K562 (cell line): ENCODE data around the gene FOXN1. TPM values are rescaled to one million over a fixed set of nuclear protein-coding genes. Genes with fewer than 3 reads are reported as not detected.

Experiments used
- ATAC-seq: fragments of 200-7000 bp; cut with Tn5 transposase; 3 replicates; pipeline ENCODE4 v1.9.1; 2020; ENCODE audit warnings: moderate library complexity
- BruUV-seq: library from RNA; stranded (reverse); fragments of 400-500 nt; replicated peaks from 2 replicates; lab custom pipeline; 2021; lab: Mats Ljungman, UMichigan
- CTCF ChIA-PET: fragments of 300-600 bp; formaldehyde crosslinking; extraction: SDS; loops from one replicate; lab custom pipeline; 2021; ENCODE audit warnings: low intra/inter-chr PET ratio; lab: Yijun Ruan, JAX
- POLR2A ChIA-PET: fragments of 300-600, 350-650 bp; sonication (Branson Sonifier 250); formaldehyde crosslinking; extraction: SDS; loops from one replicate; lab custom pipeline; 2021; ENCODE audit warnings: antibody characterized with exemption, inconsistent platforms; lab: Yijun Ruan, JAX
- DNase-seq, 4 experiments: peaks; one replicate each; pipeline versions ENCODE4 v3.0.0 to v3.0.0-alpha.2; 2011 to 2018; ENCODE audit warnings: low spot score in 3 of 4, mixed read lengths in 3 of 4; ENCODE audit errors: extremely low read depth in 1 of 4
- FAIRE-seq: peaks from 2 replicates; lab custom pipeline; 2011; peaks lifted over from hg19 to GRCh38; lab: Jason Lieb, UNC
- H2AFZ ChIP-seq: 2 replicates; pipeline ENCODE4 v1.6.0; 2011; ENCODE audit warnings: low read depth, low read length, control low read depth, inconsistent platforms
- H3K27ac ChIP-seq: fragments of 200-600 bp; 3 replicates; pipeline ENCODE4 v1.8.0; 2011; ENCODE audit warnings: low read depth, mild to moderate bottlenecking, control low read depth, inconsistent platforms, low read length, moderate library complexity, mixed read lengths; ENCODE audit errors: extremely low read depth
- H3K27me3 ChIP-seq, 2 experiments: fragments of 300-600 bp in 1 of 2; 2 replicates in 1 of 2; 3 replicates in 1 of 2; pipeline versions ENCODE4 v1.6.0 to v1.8.0; 2011; ENCODE audit warnings: inconsistent platforms in 2 of 2, low read length in 2 of 2, mild to moderate bottlenecking in 1 of 2, mixed read lengths in 1 of 2, moderate library complexity in 1 of 2; ENCODE audit not compliant: control insufficient read depth in 2 of 2, insufficient read depth in 2 of 2
- H3K36me3 ChIP-seq: fragments of 300-600 bp; 3 replicates; pipeline ENCODE4 v1.8.0; 2011; ENCODE audit warnings: mild to moderate bottlenecking, low read length, inconsistent platforms; ENCODE audit not compliant: control insufficient read depth, insufficient read depth
- H3K4me1 ChIP-seq, 2 experiments: fragments of 200-600 bp in 1 of 2; replicated peaks in 1 of 2; 2 replicates in 1 of 2; 3 replicates in 1 of 2; pipeline versions ENCODE4 v1.5.1 to v1.8.0; 2011; ENCODE audit warnings: inconsistent platforms in 2 of 2, low read length in 2 of 2, mild to moderate bottlenecking in 1 of 2, mixed read lengths in 1 of 2, moderate library complexity in 1 of 2; ENCODE audit not compliant: control insufficient read depth in 2 of 2, insufficient read depth in 2 of 2
- H3K4me2 ChIP-seq: 2 replicates; pipeline ENCODE4 v1.6.1; 2011; ENCODE audit warnings: low read length, control low read depth, inconsistent platforms, mixed read lengths; ENCODE audit not compliant: insufficient read depth
- H3K4me3 ChIP-seq: fragments of 200-600 bp; sonication (generic), shearing (Covaris generic); 2 replicates; pipeline ENCODE4 v1.5.1; 2016; ENCODE audit warnings: control low read depth, inconsistent platforms
- H3K79me2 ChIP-seq: fragments of 200-600 bp; 3 replicates; pipeline ENCODE4 v1.8.0; 2011; ENCODE audit warnings: low read length, inconsistent platforms; ENCODE audit not compliant: control insufficient read depth, insufficient read depth
- H3K9ac ChIP-seq, 2 experiments: 2 replicates each; pipeline versions ENCODE4 v1.6.0 to v1.6.1; 2011; ENCODE audit warnings: low read depth in 2 of 2, low read length in 2 of 2, control low read depth in 1 of 2, inconsistent platforms in 1 of 2, mild to moderate bottlenecking in 1 of 2, mixed read lengths in 1 of 2; ENCODE audit not compliant: insufficient read depth in 1 of 2
- H3K9me1 ChIP-seq: one replicate; pipeline ENCODE4 v1.6.0; 2011; ENCODE audit warnings: inconsistent platforms, mild to moderate bottlenecking, low read length, moderate library complexity; ENCODE audit not compliant: control insufficient read depth, insufficient read depth
- H3K9me3 ChIP-seq: replicated peaks from 2 replicates; pipeline ENCODE4 v1.5.1; 2011; ENCODE audit warnings: low read depth, low read length, inconsistent platforms; ENCODE audit not compliant: control insufficient read depth, insufficient read depth
- H4K20me1 ChIP-seq: replicated peaks from 2 replicates; pipeline ENCODE4 v1.6.1; 2011; ENCODE audit warnings: low read length, inconsistent platforms, mixed read lengths; ENCODE audit not compliant: control insufficient read depth, insufficient read depth
- CBX5 ChIP-seq: IDR thresholded peaks from 2 replicates; pipeline ENCODE4 v1.6.1; 2014; ENCODE audit warnings: low read depth, borderline replicate concordance
- CBX8 ChIP-seq: fragments of 200-600 bp; sonication (generic); IDR thresholded peaks from 2 replicates; pipeline ENCODE4 v1.6.1; 2012; ENCODE audit warnings: borderline replicate concordance, mixed run types, low read depth, mild to moderate bottlenecking, moderate library complexity, mixed read lengths, low read length, control low read depth, inconsistent platforms; ENCODE audit not compliant: poor library complexity, severe bottlenecking; ENCODE audit errors: extremely low read depth
- HDAC1 ChIP-seq, 2 experiments: fragments of 450-650 bp; IDR thresholded peaks; 2 replicates each; pipeline ENCODE4 v1.6.1; 2016 to 2017; ENCODE audit warnings: inconsistent platforms in 1 of 2, mild to moderate bottlenecking in 1 of 2, moderate library complexity in 1 of 2
- HOMEZ ChIP-seq: fragments of 250-450 bp; sonication (Bioruptor Pico); IDR thresholded peaks from 2 replicates; pipeline ENCODE4 v1.4.0; 2020; ENCODE audit warnings: mild to moderate bottlenecking, moderate library complexity
- KDM4B ChIP-seq, 2 experiments: fragments of 450-650 bp in 1 of 2; sonication (generic) in 1 of 2; IDR thresholded peaks; 2 replicates each; pipeline ENCODE4 v1.6.1; 2016 to 2017; ENCODE audit warnings: borderline replicate concordance in 2 of 2, antibody characterized with exemption in 1 of 2, low read depth in 1 of 2, mild to moderate bottlenecking in 1 of 2
- MAFK ChIP-seq: IDR thresholded peaks from 2 replicates; pipeline ENCODE4 v1.6.1; 2011; ENCODE audit warnings: low read length, improper control_type of control experiment
- MNT ChIP-seq, 2 experiments: fragments of 450-650 bp; conservative IDR thresholded peaks; 2 replicates each; pipeline ENCODE4 v1.6.1; 2017; ENCODE audit warnings: mild to moderate bottlenecking in 2 of 2, moderate library complexity in 2 of 2
- NFE2L1 ChIP-seq: fragments of 450-650 bp; IDR thresholded peaks from 2 replicates; pipeline ENCODE4 v1.6.1; 2016; ENCODE audit warnings: missing genetic modification characterization, low read depth, mild to moderate bottlenecking, missing compliant biosample characterization, moderate library complexity, borderline replicate concordance
- PKNOX1 ChIP-seq: fragments of 450-650 bp; IDR thresholded peaks from 2 replicates; pipeline ENCODE4 v1.6.1; 2016
- POLR2B ChIP-seq: fragments of 450-650 bp; IDR thresholded peaks from 2 replicates; pipeline ENCODE4 v1.6.1; 2018; ENCODE audit warnings: low read depth; ENCODE audit not compliant: partially characterized antibody
- TAF15 ChIP-seq: fragments of 200-400 bp; formaldehyde crosslinking; IDR thresholded peaks from 2 replicates; pipeline ENCODE4 v1.6.1; 2017; ENCODE audit warnings: mild to moderate bottlenecking, low read depth, low read length, moderate library complexity
- ZBTB49 ChIP-seq: sonication (generic); formaldehyde crosslinking; IDR thresholded peaks from 2 replicates; pipeline ENCODE4 v1.8.0; 2022; ENCODE audit warnings: missing genetic modification reagents, mild to moderate bottlenecking, borderline replicate concordance
- ZNF764 ChIP-seq: fragments of 250-450 bp; sonication (Bioruptor Pico); IDR thresholded peaks from 2 replicates; pipeline ENCODE4 v1.4.0; 2020; ENCODE audit warnings: low read depth, mild to moderate bottlenecking, moderate library complexity
- WGBS: fragments of 100-300 bp; shearing (Covaris generic); methylation state at CpG from one replicate; pipeline ENCODE4 v1.1.6; 2016; ENCODE audit warnings: low coverage, mixed read lengths; ENCODE audit not compliant: insufficient coverage; ENCODE audit errors: missing lambda C conversion rate; 5-methylcytosine and 5-hydroxymethylcytosine counted together
- in situ Hi-C: fragments of 300-500 bp; cut with MboI; formaldehyde crosslinking; loops from 4 replicates; pipeline ENCODE4 v1.15.0; 2018; ENCODE audit warnings: inconsistent platforms, mixed read lengths
- intact Hi-C: fragments of 100-400 bp; cut with micrococcal nuclease; formaldehyde crosslinking; loops from 2 replicates; pipeline ENCODE4 v1.14.2; 2022
- polyA plus RNA-seq, 8 experiments: library from polyadenylated mRNA; depleted of rRNA in 4 of 8; stranded (reverse) in 5 of 8; unstranded in 3 of 8; fragments of >200 nt; fragmentation: Nextera tagmentation in 2 of 8; fragmentation: Illumina TruSeq in 1 of 8; extraction: Ambion mirVana in 2 of 8; extraction: Trizol in 1 of 8; gene quantifications; 2 replicates each; pipeline versions ENCODE4 v1.2.1 to v1.2.3, GENCODE V29; 2011 to 2014; ENCODE audit warnings: inconsistent platforms in 1 of 8, missing spikeins in 1 of 8
- total RNA-seq, 7 experiments: library from RNA; depleted of rRNA in 6 of 7; stranded (reverse); fragments of >200 nt in 6 of 7; fragmentation: Illumina TruSeq in 2 of 7; extraction: Trizol in 2 of 7; gene quantifications; 2 replicates each; pipeline versions ENCODE4 v1.2.1 to v1.2.3, GENCODE V29; 2011 to 2021; ENCODE audit warnings: low replicate concordance in 1 of 7

Gene FOXN1
- total and polyA plus RNA-seq, 9 of the 15 experiments (the other 6 are each of a cell fraction or from before 2014, with no cell fraction given) = not detected

GRCh38 chr17:28570716-28571360 lies 64.7 kb downstream of the FOXN1 start:
- H3K36me3 ChIP-seq = peaks cover 57% of the 10 kb centered on the region
- H3K4me1 ChIP-seq = peaks cover 24 to 25% of the 10 kb centered on the region in 2 experiments; a peak in 4 of 5 replicates
- H3K4me2 ChIP-seq = peak overlapping the region; percentile 85
- H3K9ac ChIP-seq = peak overlapping the region; percentile 77 to 97
- in situ Hi-C loops (no loop called here), intact Hi-C loops (loop anchor here (2.0 kb wide), 1 partner anchor 28 kb away; the partner anchor contains the start of gene SPAG5)
- 0 out of 2 replicates have a peak, but pooled peaks cover 8% of the 10 kb centered on the region for H4K20me1 ChIP-seq
- peak overlapping the region; percentile 82 for H3K4me3 ChIP-seq
- peak; percentile 76 for ATAC-seq
- CTCF ChIA-PET = no interaction called here
- H3K27me3 ChIP-seq = no peaks in the 10 kb centered on the region
- POLR2A ChIA-PET = interaction anchor here (0.6 to 4.8 kb wide), 21 partner anchors 8 to 713 kb away, joined by 3 to 26 read pairs (median 4); partner anchors contain the start of genes RPL23A, SLC46A1 and UNC119
- under 1% methylated on average over 38 of the region's 39 CpGs for WGBS
- no TSS peak for BruUV-seq
- DNase-seq = peak; percentile 61 to 81 (median 68)
- H3K27ac ChIP-seq = peak overlapping the region; percentile 74
- H2AFZ ChIP-seq = peak overlapping the region; percentile 95
- peaks cover 18% of the 10 kb centered on the region for H3K9me1 ChIP-seq
- peaks cover 72% of the 10 kb centered on the region for H3K79me2 ChIP-seq
- peak; percentile 70 for FAIRE-seq
- no peaks in the 10 kb centered on the region for H3K9me3 ChIP-seq
- TF ChIP-seq TAF15 (no peak), CBX8 (no peak), HOMEZ (no peak), MNT (conservative IDR thresholded peaks at IDR 0.05) (peak; percentile 82 to 87), ZNF764 (CRISPR knock-in tag) (no peak), NFE2L1 (tag) (no peak), KDM4B (IDR thresholded peaks at IDR 0.05; ENCODE audit: borderline replicate concordance in 2 of 2, low read depth in 1 of 2) (0 out of 4 replicates have a peak, but pooled peaks of 1 of the 2 experiments have one; percentile 17), CBX5 (no peak), HDAC1 (IDR thresholded peaks at IDR 0.05) (peak in 1 of 2 experiments; percentile 58; a peak in 1 of 4 replicates), POLR2B (no peak), ZBTB49 (CRISPR knock-in tag) (no peak), PKNOX1 (peak; percentile 80), MAFK (no peak)
